Loucy (cell line): ENCODE measurements around the gene ZNF606.
A peak's percentile ranks its signal among the peaks of the same experiment; 100 is the strongest.

ENCODE experiments used
- H2AFZ ChIP-seq: fragments of 200-600 bp; sonication (generic); 2 replicates; pipeline ENCODE4 v1.6.0; 2016; ENCODE audit warnings: antibody characterized with exemption, mild to moderate bottlenecking, low read length, moderate library complexity
- H3F3A ChIP-seq: fragments of 200-600 bp; 2 replicates; pipeline ENCODE4 v1.6.0; 2016; ENCODE audit warnings: antibody characterized with exemption, low read depth, mild to moderate bottlenecking
- H3K27me3 ChIP-seq: fragments of 200-600 bp; sonication (generic); 2 replicates; pipeline ENCODE4 v1.6.1; 2014; ENCODE audit warnings: low read length, mild to moderate bottlenecking; ENCODE audit not compliant: insufficient read depth, poor library complexity, severe bottlenecking
- H3K36me3 ChIP-seq: fragments of 200-600 bp; sonication (generic); 2 replicates; pipeline ENCODE4 v1.6.1; 2016; ENCODE audit warnings: low read length; ENCODE audit not compliant: insufficient read depth
- H3K4me1 ChIP-seq: fragments of 200-600 bp; sonication (generic); 2 replicates; pipeline ENCODE4 v1.5.1; 2014; ENCODE audit warnings: low read length, mild to moderate bottlenecking; ENCODE audit not compliant: insufficient read depth, poor library complexity, severe bottlenecking
- H3K4me2 ChIP-seq: fragments of 200-600 bp; sonication (generic); 2 replicates; pipeline ENCODE4 v1.6.0; 2014; ENCODE audit warnings: antibody characterized with exemption, low read length, low read depth, mild to moderate bottlenecking; ENCODE audit not compliant: poor library complexity, severe bottlenecking
- H3K4me3 ChIP-seq: fragments of 200-600 bp; sonication (generic); 2 replicates; pipeline ENCODE4 v1.5.1; 2014; ENCODE audit warnings: low read length, mild to moderate bottlenecking, mixed read lengths; ENCODE audit not compliant: poor library complexity, severe bottlenecking
- H3K79me2 ChIP-seq: fragments of 200-600 bp; sonication (generic); 2 replicates; pipeline ENCODE4 v1.6.1; 2014; ENCODE audit warnings: low read length; ENCODE audit not compliant: insufficient read depth
- H3K9ac ChIP-seq: fragments of 200-600 bp; sonication (generic); 2 replicates; pipeline ENCODE4 v1.6.0; 2014; ENCODE audit warnings: mild to moderate bottlenecking, low read depth, low read length, moderate library complexity; ENCODE audit not compliant: poor library complexity, severe bottlenecking
- H3K9me2 ChIP-seq: fragments of 200-600 bp; sonication (generic); replicated peaks from 2 replicates; pipeline ENCODE4 v1.6.1; 2016; ENCODE audit warnings: low read depth, low read length, mixed read lengths
- H3K9me3 ChIP-seq: fragments of 200-600 bp; sonication (generic); 2 replicates; pipeline ENCODE4 v1.6.1; 2014; ENCODE audit warnings: mild to moderate bottlenecking, antibody characterized with exemption, low read length, low read depth; ENCODE audit not compliant: insufficient read depth
- H4K20me1 ChIP-seq: fragments of 200-600 bp; sonication (generic); 2 replicates; pipeline ENCODE4 v1.6.0; 2014; ENCODE audit warnings: antibody characterized with exemption, low read length, mild to moderate bottlenecking; ENCODE audit not compliant: insufficient read depth, poor library complexity, severe bottlenecking
- CTCF ChIP-seq: fragments of 200-600 bp; sonication (generic); conservative IDR thresholded peaks from 2 replicates; pipeline ENCODE4 v1.5.1; 2014; ENCODE audit warnings: mild to moderate bottlenecking, antibody characterized with exemption, low read length
- EZH2phosphoT487 ChIP-seq: fragments of 200-600 bp; IDR thresholded peaks from 2 replicates; pipeline ENCODE4 v1.6.1; 2018; ENCODE audit warnings: antibody characterized with exemption, mild to moderate bottlenecking, moderate library complexity, borderline replicate concordance

The ZNF606 gene

DNA sequence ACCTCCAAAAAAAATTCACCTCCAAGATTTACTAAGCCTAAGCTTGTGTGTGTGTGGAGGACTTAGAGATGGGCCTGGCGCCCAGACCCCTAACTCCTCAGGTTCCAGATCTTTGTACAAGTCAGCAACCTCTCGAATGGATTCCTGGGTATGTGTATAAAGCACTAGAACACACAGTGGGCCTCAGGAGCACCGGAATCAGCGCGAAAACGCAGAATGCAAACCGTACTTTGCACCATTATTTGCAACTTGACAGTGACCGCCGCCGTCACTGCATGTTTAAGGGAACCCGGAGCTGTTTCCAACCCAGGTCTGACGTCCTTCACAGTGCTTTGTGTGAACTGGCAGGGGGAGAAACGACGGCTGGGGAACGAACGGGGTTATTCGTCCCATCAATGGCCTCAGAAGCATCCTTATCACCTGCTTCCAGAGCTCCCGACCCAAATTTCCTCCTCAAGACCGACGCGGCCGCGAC lies 688 bp downstream of the ZNF606 start:
- peak overlapping the region; percentile 92 for H3K4me2 ChIP-seq
- peak overlapping the region; percentile 98 for H3K9ac ChIP-seq
- H3K79me2 ChIP-seq = peaks cover 46% of the 10 kb centered on the region
- H4K20me1 ChIP-seq = peaks cover 7% of the 10 kb centered on the region
- no peaks in the 10 kb centered on the region; the same call in 1 of the 2 replicates for H3K9me3 ChIP-seq
- no peaks in the 10 kb centered on the region for H3F3A ChIP-seq
- peak overlapping the region; percentile 90 for H2AFZ ChIP-seq
- peak overlapping the region; percentile 100 for H3K4me3 ChIP-seq
- TF ChIP-seq EZH2phosphoT487 (no peak), CTCF (no peak)
- no peaks in the 10 kb centered on the region for H3K9me2 ChIP-seq
- peaks cover 5% of the 10 kb centered on the region for H3K27me3 ChIP-seq
- H3K36me3 ChIP-seq = peaks cover 16% of the 10 kb centered on the region; the same call in 1 of the 2 replicates
- peaks cover 27% of the 10 kb centered on the region for H3K4me1 ChIP-seq

DNA sequence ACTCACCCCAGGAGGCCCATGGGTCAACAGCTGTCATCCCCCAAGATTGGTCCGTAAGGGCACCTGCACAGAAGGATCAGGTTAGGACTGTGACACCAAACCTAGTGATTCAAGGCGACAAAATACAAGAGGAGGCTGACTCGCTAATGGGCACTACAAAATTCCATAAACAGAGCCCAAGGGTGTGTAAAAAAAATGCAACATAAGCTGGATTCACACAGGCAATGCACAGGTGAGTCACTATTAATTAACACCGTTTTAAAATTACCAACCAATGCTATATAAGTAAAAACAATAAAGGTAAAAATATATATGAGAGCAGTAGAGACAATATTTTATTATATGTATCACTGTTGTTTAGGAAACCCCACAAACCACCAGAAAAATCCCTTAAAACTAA lies 1.9 kb downstream of the ZNF606 start:
- Histone ChIP-seq H3K9ac (peak overlapping the region; percentile 98), H3K4me2 (peak overlapping the region; percentile 92), H2AFZ (no peak overlapping the region), H4K20me1 (peaks cover 7% of the 10 kb centered on the region), H3K79me2 (peaks cover 46% of the 10 kb centered on the region), H3K4me3 (peak overlapping the region; percentile 100), H3K36me3 (peaks cover 12% of the 10 kb centered on the region; the same call in 1 of the 2 replicates), H3K27me3 (peaks cover 5% of the 10 kb centered on the region), H3F3A (no peaks in the 10 kb centered on the region), H3K9me3 (no peaks in the 10 kb centered on the region; the same call in 1 of the 2 replicates), H3K4me1 (peaks cover 27% of the 10 kb centered on the region), H3K9me2 (no peaks in the 10 kb centered on the region)
- TF ChIP-seq CTCF (no peak), EZH2phosphoT487 (no peak)

DNA sequence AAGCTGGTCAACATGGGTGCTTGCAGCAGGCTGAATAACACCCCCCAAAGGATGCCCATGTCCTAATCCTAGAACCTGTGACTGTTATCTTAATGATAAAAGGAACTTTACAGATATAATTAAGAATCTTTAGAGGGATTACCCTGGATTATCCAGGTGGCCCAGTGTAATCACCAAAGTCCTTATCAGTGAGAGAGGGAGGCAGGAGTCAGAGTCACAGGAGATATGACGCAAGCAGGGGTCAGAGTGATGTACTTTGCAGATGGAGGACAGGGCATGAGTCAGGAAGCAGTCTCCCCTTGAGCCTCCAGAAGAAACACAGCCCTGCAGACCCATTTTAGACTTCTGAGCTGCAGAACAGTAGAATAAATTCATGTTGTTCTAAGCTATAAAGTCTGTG lies 9.8 kb downstream of the ZNF606 start:
- Histone ChIP-seq H3K9me3 (peaks cover 11% of the 10 kb centered on the region; the same call in 1 of the 2 replicates), H4K20me1 (no peaks in the 10 kb centered on the region), H3K4me1 (no peaks in the 10 kb centered on the region), H3K27me3 (no peaks in the 10 kb centered on the region), H2AFZ (no peak overlapping the region), H3K36me3 (peaks cover 14% of the 10 kb centered on the region; the same call in 1 of the 2 replicates), H3K9ac (no peak overlapping the region), H3K4me2 (no peak overlapping the region), H3F3A (no peaks in the 10 kb centered on the region), H3K4me3 (no peak overlapping the region), H3K9me2 (no peaks in the 10 kb centered on the region), H3K79me2 (no peaks in the 10 kb centered on the region)
- TF ChIP-seq EZH2phosphoT487 (no peak), CTCF (no peak)
